CD4-positive, alpha-beta T cell treated with Interleukin-10 for 1 hour (primary cell): Measurements from ENCODE around the gene DYRK1A.

Experiments used
- DNase-seq: peaks from one replicate; pipeline ENCODE4 v3.0.0-alpha.2; 2020

DYRK1A gene

GRCh38 chr21:37419228-37419906 lies 52.8 kb downstream of the DYRK1A start:
- no peak for DNase-seq

GRCh38 chr21:37421306-37421705 lies 54.7 kb downstream of the DYRK1A start:
- no peak for DNase-seq

GRCh38 chr21:37422382-37422781 lies 55.8 kb downstream of the DYRK1A start:
- no peak for DNase-seq

GRCh38 chr21:37423103-37423502 lies 56.5 kb downstream of the DYRK1A start:
- DNase-seq, result no peak

- no peak for DNase-seq
These were observed 57.8 kb downstream of the DYRK1A start for GRCh38 chr21:37424396-37424795.

GRCh38 chr21:37425001-37425400 lies 58.4 kb downstream of the DYRK1A start:
- DNase-seq, result no peak

GRCh38 chr21:37425684-37426083 lies 59.1 kb downstream of the DYRK1A start:
- DNase-seq, result no peak

GRCh38 chr21:37427221-37427620 lies 60.6 kb downstream of the DYRK1A start:
- DNase-seq, result no peak

GRCh38 chr21:37429356-37429755 lies 62.8 kb downstream of the DYRK1A start:
- no peak for DNase-seq

- DNase-seq, result no peak
These were observed 63.7 kb downstream of the DYRK1A start for GRCh38 chr21:37430184-37430821.

GRCh38 chr21:37431243-37431642 lies 64.7 kb downstream of the DYRK1A start:
- DNase-seq, result no peak

GRCh38 chr21:37432710-37433455 lies 66.3 kb downstream of the DYRK1A start:
- no peak for DNase-seq

- no peak for DNase-seq
These were observed 66.9 kb downstream of the DYRK1A start for GRCh38 chr21:37433456-37433840.

- DNase-seq, result peak; percentile 79
These were observed 68.5 kb downstream of the DYRK1A start for GRCh38 chr21:37435120-37435519.

- no peak for DNase-seq
These were observed 69.1 kb downstream of the DYRK1A start for GRCh38 chr21:37435711-37436110.

- no peak for DNase-seq
These were observed 69.6 kb downstream of the DYRK1A start for GRCh38 chr21:37436174-37436573.

- no peak for DNase-seq
These were observed 71.0 kb downstream of the DYRK1A start for GRCh38 chr21:37437376-37438080.

- DNase-seq, result no peak
These were observed 77.1 kb downstream of the DYRK1A start for GRCh38 chr21:37443683-37444082.

- no peak for DNase-seq
These were observed 78.7 kb downstream of the DYRK1A start for GRCh38 chr21:37445228-37445627.

- no peak for DNase-seq
These were observed 80.0 kb downstream of the DYRK1A start for GRCh38 chr21:37446552-37446951.

GRCh38 chr21:37447288-37447936 lies 80.8 kb downstream of the DYRK1A start:
- DNase-seq, result no peak

- no peak for DNase-seq
These were observed 82.8 kb downstream of the DYRK1A start for GRCh38 chr21:37449302-37449937.
